OCI-LY1 (cell line): ENCODE measurements around the gene B4GALT3.

Experiments used
- H2AFZ ChIP-seq: fragments of 200-600 bp; sonication (generic), shearing (Covaris generic); 2 replicates; pipeline ENCODE4 v1.6.0; 2014; ENCODE audit warnings: antibody characterized with exemption, mild to moderate bottlenecking, low read length
- H3F3A ChIP-seq: fragments of 200-600 bp; sonication (generic), shearing (Covaris generic); 2 replicates; pipeline ENCODE4 v1.6.0; 2014; ENCODE audit warnings: mild to moderate bottlenecking, antibody characterized with exemption, low read length, moderate library complexity; ENCODE audit not compliant: insufficient read depth
- H3K27ac ChIP-seq: fragments of 200-600 bp; sonication (generic); 2 replicates; pipeline ENCODE4 v1.5.1; 2014; ENCODE audit warnings: low read length, mixed run types, mild to moderate bottlenecking, low read depth; ENCODE audit not compliant: poor library complexity, severe bottlenecking
- H3K27me3 ChIP-seq: fragments of 200-600 bp; sonication (generic); 2 replicates; pipeline ENCODE4 v1.6.0; 2014; ENCODE audit warnings: antibody characterized with exemption, mild to moderate bottlenecking, low read length, moderate library complexity; ENCODE audit not compliant: insufficient read depth
- H3K36me3 ChIP-seq: fragments of 200-600 bp; sonication (generic); 2 replicates; pipeline ENCODE4 v1.6.1; 2014; ENCODE audit warnings: mild to moderate bottlenecking, antibody characterized with exemption, low read length, moderate library complexity, mixed read lengths; ENCODE audit not compliant: insufficient read depth
- H3K4me1 ChIP-seq: fragments of 200-600 bp; sonication (generic); 2 replicates; pipeline ENCODE4 v1.5.1; 2014; ENCODE audit warnings: mild to moderate bottlenecking, low read length, moderate library complexity; ENCODE audit not compliant: insufficient read depth, severe bottlenecking
- H3K4me2 ChIP-seq: fragments of 200-600 bp; sonication (generic), shearing (Covaris generic); 2 replicates; pipeline ENCODE4 v1.6.1; 2014; ENCODE audit warnings: low read length
- H3K4me3 ChIP-seq: fragments of 200-600 bp; sonication (generic); 2 replicates; pipeline ENCODE4 v1.5.1; 2014; ENCODE audit warnings: low read length, low read depth, mild to moderate bottlenecking, mixed read lengths; ENCODE audit not compliant: poor library complexity, severe bottlenecking
- H3K79me2 ChIP-seq: fragments of 200-600 bp; shearing (Covaris generic); 2 replicates; pipeline ENCODE4 v1.6.1; 2016; ENCODE audit warnings: mixed run types, low read length, mixed read lengths; ENCODE audit not compliant: insufficient read depth
- H3K9ac ChIP-seq: fragments of 200-600 bp; sonication (generic), shearing (Covaris generic); 2 replicates; pipeline ENCODE4 v1.6.1; 2014; ENCODE audit warnings: mild to moderate bottlenecking, low read length, mixed read lengths
- H3K9me2 ChIP-seq: fragments of 200-600 bp; sonication (generic), shearing (Covaris generic); 2 replicates; pipeline ENCODE4 v1.6.1; 2014; ENCODE audit warnings: low read depth, mild to moderate bottlenecking, low read length, mixed read lengths
- H3K9me3 ChIP-seq: fragments of 200-600 bp; shearing (Covaris generic); 2 replicates; pipeline ENCODE4 v1.6.1; 2014; ENCODE audit warnings: low read length, mixed read lengths
- H4K20me1 ChIP-seq: fragments of 200-600 bp; sonication (generic), shearing (Covaris generic); 2 replicates; pipeline ENCODE4 v1.6.0; 2016; ENCODE audit warnings: mild to moderate bottlenecking, low read length; ENCODE audit not compliant: insufficient read depth
- CTCF ChIP-seq: fragments of 200-600 bp; sonication (generic), shearing (Covaris generic); IDR thresholded peaks from 2 replicates; pipeline ENCODE4 v1.5.1; 2017; ENCODE audit warnings: mild to moderate bottlenecking, antibody characterized with exemption, low read length, moderate library complexity, mixed read lengths
- EZH2 ChIP-seq: fragments of 200-600 bp; sonication (generic), shearing (Covaris generic); IDR thresholded peaks from 2 replicates; pipeline ENCODE4 v1.8.0; 2017; ENCODE audit warnings: borderline replicate concordance, mixed run types, mild to moderate bottlenecking, antibody characterized with exemption, low read length, moderate library complexity, mixed read lengths

Gene B4GALT3

GRCh38 chr1:161201836-161202712 is 24.8 kb upstream of the B4GALT3 start, which contains the start of gene NDUFS2:
Gene NDUFS2 (plus strand): TSS chr1:161202367. CDS start chr1:161202386, 19 bp downstream.
- Histone ChIP-seq H3F3A (no peaks in the 10 kb centered on the region), H2AFZ (peak within 1 kb of the TSS; percentile 27), H3K4me2 (peak within 1 kb of the TSS; percentile 77), H3K79me2 (no peaks in the 10 kb centered on the region), H4K20me1 (no peaks in the 10 kb centered on the region), H3K9ac (peak within 1 kb of the TSS; percentile 91), H3K27me3 (no peaks in the 10 kb centered on the region), H3K9me2 (no peaks in the 10 kb centered on the region), H3K4me3 (peak within 1 kb of the TSS; percentile 84), H3K9me3 (no peaks in the 10 kb centered on the region), H3K36me3 (peaks cover 31% of the 10 kb centered on the region), H3K27ac (peak within 1 kb of the TSS; percentile 77), H3K4me1 (peaks cover 21% of the 10 kb centered on the region)
- TF ChIP-seq EZH2 (no peak), CTCF (peak; percentile 53)

GRCh38 chr1:161200992-161201835 is 23.9 kb upstream of the B4GALT3 start:
- H3K79me2 ChIP-seq, result no peaks in the 10 kb centered on the region

GRCh38 chr1:161200421-161200991 is 23.2 kb upstream of the B4GALT3 start:
- TF ChIP-seq EZH2, result no peak
- no peak for TF ChIP-seq CTCF
- H3K4me3 ChIP-seq, result no peak overlapping the region
- peaks cover 17% of the 10 kb centered on the region for H3K36me3 ChIP-seq
- H3K27ac ChIP-seq, result no peak overlapping the region
- H3K9ac ChIP-seq, result no peak overlapping the region
- no peak overlapping the region for H3K4me2 ChIP-seq
- no peaks in the 10 kb centered on the region for H3F3A ChIP-seq
- H2AFZ ChIP-seq, result no peak overlapping the region
- peaks cover 21% of the 10 kb centered on the region for H3K4me1 ChIP-seq
- no peaks in the 10 kb centered on the region for H3K27me3 ChIP-seq
- no peaks in the 10 kb centered on the region for H4K20me1 ChIP-seq
- H3K9me3 ChIP-seq, result no peaks in the 10 kb centered on the region
- H3K9me2 ChIP-seq, result no peaks in the 10 kb centered on the region
- H3K79me2 ChIP-seq, result no peaks in the 10 kb centered on the region

More at GRCh38 chr1:161200992-161201835, 23.9 kb upstream of the B4GALT3 start:
- Histone ChIP-seq H3K36me3 (peaks cover 22% of the 10 kb centered on the region), H3K4me1 (peaks cover 21% of the 10 kb centered on the region), H3K9ac (peak overlapping the region; percentile 91), H3F3A (no peaks in the 10 kb centered on the region), H3K9me2 (no peaks in the 10 kb centered on the region), H2AFZ (peak overlapping the region; percentile 27), H3K27me3 (no peaks in the 10 kb centered on the region), H3K4me3 (peak overlapping the region; percentile 84), H3K4me2 (peak overlapping the region; percentile 77), H3K9me3 (no peaks in the 10 kb centered on the region), H4K20me1 (no peaks in the 10 kb centered on the region), H3K27ac (peak overlapping the region; percentile 63)
- no peak for TF ChIP-seq EZH2
